ENCODE results near the gene DHH. TPM values are rescaled to one million over a fixed set of nuclear protein-coding genes. Genes with fewer than 3 reads are reported as not detected.
"Not testable (repeated sequence)": the region's sequence is repeated elsewhere in the genome, so short reads cannot be mapped to it uniquely, and the experiment has no call there.

DHH gene
- total RNA-seq, 1 experiment from 2014 or later: not detected

- intact Hi-C loops (cut with micrococcal nuclease; ENCODE audit: unreplicated experiment): no loop called here
- Mint-ChIP-seq H3K9me3 (ENCODE audit: low read depth, unreplicated experiment) (no peaks in the 10 kb centered on the region), H3K36me3 (ENCODE audit: insufficient read depth, unreplicated experiment) (peaks cover 38% of the 10 kb centered on the region), H3K27me3 (ENCODE audit: unreplicated experiment) (no peaks in the 10 kb centered on the region), H3K4me3 (ENCODE audit: low read depth, unreplicated experiment) (peak within 1 kb of the TSS; percentile 86), H3K27ac (ENCODE audit: unreplicated experiment) (peak within 1 kb of the TSS; percentile 91), H3K4me1 (ENCODE audit: low read depth, unreplicated experiment) (peaks cover 8% of the 10 kb centered on the region)
- peak; percentile 87 for DNase-seq
- no TSS peak for BruUV-seq (replicated peaks)
- TF ChIP-seq, protein P1, sequence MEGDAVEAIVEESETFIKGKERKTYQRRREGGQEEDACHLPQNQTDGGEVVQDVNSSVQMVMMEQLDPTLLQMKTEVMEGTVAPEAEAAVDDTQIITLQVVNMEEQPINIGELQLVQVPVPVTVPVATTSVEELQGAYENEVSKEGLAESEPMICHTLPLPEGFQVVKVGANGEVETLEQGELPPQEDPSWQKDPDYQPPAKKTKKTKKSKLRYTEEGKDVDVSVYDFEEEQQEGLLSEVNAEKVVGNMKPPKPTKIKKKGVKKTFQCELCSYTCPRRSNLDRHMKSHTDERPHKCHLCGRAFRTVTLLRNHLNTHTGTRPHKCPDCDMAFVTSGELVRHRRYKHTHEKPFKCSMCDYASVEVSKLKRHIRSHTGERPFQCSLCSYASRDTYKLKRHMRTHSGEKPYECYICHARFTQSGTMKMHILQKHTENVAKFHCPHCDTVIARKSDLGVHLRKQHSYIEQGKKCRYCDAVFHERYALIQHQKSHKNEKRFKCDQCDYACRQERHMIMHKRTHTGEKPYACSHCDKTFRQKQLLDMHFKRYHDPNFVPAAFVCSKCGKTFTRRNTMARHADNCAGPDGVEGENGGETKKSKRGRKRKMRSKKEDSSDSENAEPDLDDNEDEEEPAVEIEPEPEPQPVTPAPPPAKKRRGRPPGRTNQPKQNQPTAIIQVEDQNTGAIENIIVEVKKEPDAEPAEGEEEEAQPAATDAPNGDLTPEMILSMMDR (IDR thresholded peaks at IDR 0.05; ENCODE audit: unreplicated experiment): no peak
- CTCF ChIA-PET: interaction anchor here (0.5 to 1.9 kb wide), 9 partner anchors 12 to 133 kb away, joined by 3 to 13 read pairs (median 4); partner anchors contain the start of genes TUBA1A and TUBA1C
Measured at GRCh38 chr12:49131051-49131893, 36.7 kb upstream of the DHH start, which contains the start of gene TUBA1B. TUBA1B (minus strand) TSS chr12:49131395; CDS start chr12:49131300, 95 bp downstream.

GRCh38 chr12:49130151-49131050 lies 35.8 kb upstream of the DHH start:
- peaks cover 8% of the 10 kb centered on the region for H3K4me1 Mint-ChIP-seq (ENCODE audit: low read depth, unreplicated experiment)
- intact Hi-C loops (cut with micrococcal nuclease; ENCODE audit: unreplicated experiment): no loop called here
- peak overlapping the region; percentile 91 for H3K27ac Mint-ChIP-seq (ENCODE audit: unreplicated experiment)
- H3K4me3 Mint-ChIP-seq (ENCODE audit: low read depth, unreplicated experiment): peak overlapping the region; percentile 86
- no peaks in the 10 kb centered on the region for H3K27me3 Mint-ChIP-seq (ENCODE audit: unreplicated experiment)
- DNase-seq: peak; percentile 92
- H3K36me3 Mint-ChIP-seq (ENCODE audit: insufficient read depth, unreplicated experiment): peaks cover 38% of the 10 kb centered on the region
- BruUV-seq (replicated peaks): no TSS peak
- CTCF ChIA-PET: interaction anchor here (0.5 to 1.9 kb wide), 11 partner anchors 9 to 134 kb away, joined by 3 to 13 read pairs (median 4); partner anchors contain the start of genes RHEBL1, TUBA1A and TUBA1C
- TF ChIP-seq, protein P1 (IDR thresholded peaks at IDR 0.05; ENCODE audit: unreplicated experiment): peak; percentile 72
- no peaks in the 10 kb centered on the region for H3K9me3 Mint-ChIP-seq (ENCODE audit: low read depth, unreplicated experiment)

GRCh38 chr12:49129332-49130150 lies 34.9 kb upstream of the DHH start:
- peaks cover 38% of the 10 kb centered on the region for H3K36me3 Mint-ChIP-seq (ENCODE audit: insufficient read depth, unreplicated experiment)
- no TSS peak for BruUV-seq (replicated peaks)
- DNase-seq: no peak
- H3K4me3 Mint-ChIP-seq (ENCODE audit: low read depth, unreplicated experiment): peak overlapping the region; percentile 86
- H3K4me1 Mint-ChIP-seq (ENCODE audit: low read depth, unreplicated experiment): peaks cover 8% of the 10 kb centered on the region
- H3K27me3 Mint-ChIP-seq (ENCODE audit: unreplicated experiment): no peaks in the 10 kb centered on the region
- intact Hi-C loops (cut with micrococcal nuclease; ENCODE audit: unreplicated experiment): no loop called here
- CTCF ChIA-PET: interaction anchor here (0.6 to 1.9 kb wide), 8 partner anchors 8 to 128 kb away, joined by 3 to 13 read pairs (median 4); partner anchors contain the start of genes RHEBL1 and TUBA1A
- peak overlapping the region; percentile 91 for H3K27ac Mint-ChIP-seq (ENCODE audit: unreplicated experiment)
- H3K9me3 Mint-ChIP-seq (ENCODE audit: low read depth, unreplicated experiment): no peaks in the 10 kb centered on the region
- TF ChIP-seq, protein P1 (IDR thresholded peaks at IDR 0.05; ENCODE audit: unreplicated experiment): no peak

GRCh38 chr12:49127971-49128370 lies 33.4 kb upstream of the DHH start:
- DNase-seq; H3K27me3 Mint-ChIP-seq (ENCODE audit: unreplicated experiment); H3K27ac Mint-ChIP-seq (ENCODE audit: unreplicated experiment); H3K4me3 Mint-ChIP-seq (ENCODE audit: low read depth, unreplicated experiment); H3K9me3 Mint-ChIP-seq (ENCODE audit: low read depth, unreplicated experiment); intact Hi-C loops (cut with micrococcal nuclease; ENCODE audit: unreplicated experiment); CTCF ChIA-PET; H3K4me1 Mint-ChIP-seq (ENCODE audit: low read depth, unreplicated experiment): not testable (repeated sequence)
- peaks cover 38% of the 10 kb centered on the region for H3K36me3 Mint-ChIP-seq (ENCODE audit: insufficient read depth, unreplicated experiment)
- TSS peak; percentile 58 for BruUV-seq (replicated peaks)

Measured in Calu3 (cell line).